HL-60 (cell line): ENCODE measurements around the gene SIX5.

Experiments used
- POLR2AphosphoS5 ChIP-seq: IDR thresholded peaks from 2 replicates; pipeline ENCODE4 v1.6.1; 2012; ENCODE audit warnings: low read depth
- TF ChIP-seq, protein P1 (sequence below): IDR thresholded peaks from 2 replicates; pipeline ENCODE4 v1.6.1; 2012; ENCODE audit warnings: low read depth; ENCODE audit not compliant: insufficient replicate concordance

DNA sequence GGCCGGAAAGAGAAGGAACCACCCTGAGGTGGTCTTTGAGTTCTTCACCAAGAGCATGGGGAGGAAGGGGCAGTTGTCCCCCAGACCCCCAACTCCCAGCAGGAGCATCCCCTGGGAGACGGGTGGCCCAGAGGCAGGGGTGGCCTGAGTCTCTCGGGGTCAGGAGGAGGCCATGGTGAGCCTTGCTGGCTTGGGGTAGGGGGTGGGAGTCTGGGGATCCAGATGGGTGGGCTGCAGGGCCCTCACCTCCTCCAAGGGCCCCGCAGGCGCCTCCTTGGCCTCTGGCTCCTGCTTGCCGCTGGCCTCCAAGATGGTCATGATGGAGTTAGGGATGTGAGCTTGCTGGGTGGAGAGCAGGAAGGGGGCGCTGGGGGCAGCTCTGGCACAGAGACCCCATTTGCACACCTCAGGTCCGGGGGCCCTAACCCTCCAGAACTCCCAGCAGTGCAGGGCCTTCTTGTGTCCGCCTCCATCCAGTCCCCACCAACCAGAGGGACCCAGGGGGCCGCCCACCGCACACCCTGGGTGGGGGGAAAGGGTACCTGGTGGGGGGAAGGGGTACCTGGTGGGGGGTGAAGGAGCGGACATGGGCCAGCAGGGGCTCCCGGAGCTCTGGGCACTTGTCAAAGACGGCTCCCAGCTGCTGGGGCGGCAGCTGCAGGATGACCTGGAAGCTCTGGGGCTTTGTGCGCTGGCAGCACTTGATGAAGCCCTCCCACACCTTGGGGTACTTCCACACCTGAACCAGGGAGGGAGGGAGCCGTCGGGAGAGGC lies 47.4 kb upstream of the SIX5 start:
- TF ChIP-seq POLR2AphosphoS5 = no peak
- TF ChIP-seq, protein P1, sequence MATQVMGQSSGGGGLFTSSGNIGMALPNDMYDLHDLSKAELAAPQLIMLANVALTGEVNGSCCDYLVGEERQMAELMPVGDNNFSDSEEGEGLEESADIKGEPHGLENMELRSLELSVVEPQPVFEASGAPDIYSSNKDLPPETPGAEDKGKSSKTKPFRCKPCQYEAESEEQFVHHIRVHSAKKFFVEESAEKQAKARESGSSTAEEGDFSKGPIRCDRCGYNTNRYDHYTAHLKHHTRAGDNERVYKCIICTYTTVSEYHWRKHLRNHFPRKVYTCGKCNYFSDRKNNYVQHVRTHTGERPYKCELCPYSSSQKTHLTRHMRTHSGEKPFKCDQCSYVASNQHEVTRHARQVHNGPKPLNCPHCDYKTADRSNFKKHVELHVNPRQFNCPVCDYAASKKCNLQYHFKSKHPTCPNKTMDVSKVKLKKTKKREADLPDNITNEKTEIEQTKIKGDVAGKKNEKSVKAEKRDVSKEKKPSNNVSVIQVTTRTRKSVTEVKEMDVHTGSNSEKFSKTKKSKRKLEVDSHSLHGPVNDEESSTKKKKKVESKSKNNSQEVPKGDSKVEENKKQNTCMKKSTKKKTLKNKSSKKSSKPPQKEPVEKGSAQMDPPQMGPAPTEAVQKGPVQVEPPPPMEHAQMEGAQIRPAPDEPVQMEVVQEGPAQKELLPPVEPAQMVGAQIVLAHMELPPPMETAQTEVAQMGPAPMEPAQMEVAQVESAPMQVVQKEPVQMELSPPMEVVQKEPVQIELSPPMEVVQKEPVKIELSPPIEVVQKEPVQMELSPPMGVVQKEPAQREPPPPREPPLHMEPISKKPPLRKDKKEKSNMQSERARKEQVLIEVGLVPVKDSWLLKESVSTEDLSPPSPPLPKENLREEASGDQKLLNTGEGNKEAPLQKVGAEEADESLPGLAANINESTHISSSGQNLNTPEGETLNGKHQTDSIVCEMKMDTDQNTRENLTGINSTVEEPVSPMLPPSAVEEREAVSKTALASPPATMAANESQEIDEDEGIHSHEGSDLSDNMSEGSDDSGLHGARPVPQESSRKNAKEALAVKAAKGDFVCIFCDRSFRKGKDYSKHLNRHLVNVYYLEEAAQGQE = no peak
